Chondrocyte (in vitro differentiated cells): ENCODE data around the gene SLC35F1. TPM values are rescaled to one million over a fixed set of nuclear protein-coding genes. Genes with fewer than 3 reads are reported as not detected.
"Not testable (repeated sequence)": the region's sequence is repeated elsewhere in the genome, so short reads cannot be mapped to it uniquely, and the experiment has no call there.

Experiments
- DNase-seq: peaks from one replicate; pipeline ENCODE4 v3.0.0; 2021; ENCODE audit warnings: mixed read lengths, low spot score
- H3K27ac Mint-ChIP-seq: one replicate; pipeline ENCODE4 v1.8.0; 2021; ENCODE audit warnings: mild to moderate bottlenecking, moderate library complexity, mixed read lengths; ENCODE audit not compliant: unreplicated experiment
- H3K27me3 Mint-ChIP-seq: 2 replicates; pipeline ENCODE4 v1.8.0; 2021; ENCODE audit warnings: low read depth, mixed read lengths
- H3K36me3 Mint-ChIP-seq: 2 replicates; pipeline ENCODE4 v1.8.0; 2021; ENCODE audit warnings: low read depth, mixed read lengths
- H3K4me1 Mint-ChIP-seq: 2 replicates; pipeline ENCODE4 v1.8.0; 2021; ENCODE audit warnings: low read depth, mild to moderate bottlenecking, mixed read lengths
- H3K4me3 Mint-ChIP-seq: one replicate; pipeline ENCODE4 v1.8.0; 2021; ENCODE audit warnings: mild to moderate bottlenecking, moderate library complexity, mixed read lengths; ENCODE audit not compliant: unreplicated experiment
- H3K9me3 Mint-ChIP-seq: 2 replicates; pipeline ENCODE4 v1.8.0; 2021; ENCODE audit warnings: low read depth, mixed read lengths
- CTCF ChIP-seq: fragments of 200-600 bp; sonication (generic); IDR thresholded peaks from 2 replicates; pipeline ENCODE4 v1.5.0; 2021; ENCODE audit warnings: antibody characterized with exemption, mild to moderate bottlenecking, moderate library complexity
- long read RNA-seq: library from polyadenylated mRNA; stranded (forward); transcript quantifications from one replicate; pipeline ENCODE4 v2.0.0, GENCODE V29; 2021
- total RNA-seq: library from RNA; stranded (reverse); gene quantifications from 3 replicates; pipeline ENCODE4 v1.2.1, GENCODE V29; 2021

Gene SLC35F1
- total RNA-seq: not detected in 3 replicates
- long read RNA-seq: 0 reads

GRCh38 chr6:117906958-117907600 lies at the start of gene SLC35F1:
SLC35F1 (plus strand) TSS chr6:117907264.
- Mint-ChIP-seq H3K9me3 (no peaks in the 10 kb centered on the region), H3K4me3 (peak within 1 kb of the TSS; percentile 69), H3K4me1 (peaks cover 8% of the 10 kb centered on the region), H3K36me3 (no peaks in the 10 kb centered on the region), H3K27me3 (peaks cover 47% of the 10 kb centered on the region), H3K27ac (no peak within 1 kb of the TSS)
- peak; percentile 78 for TF ChIP-seq CTCF
- DNase-seq: peak; percentile 84

GRCh38 chr6:117858601-117859000 lies 48.5 kb upstream of the SLC35F1 start:
- not testable (repeated sequence) for H3K4me3 Mint-ChIP-seq, H3K27me3 Mint-ChIP-seq, H3K36me3 Mint-ChIP-seq, DNase-seq, H3K4me1 Mint-ChIP-seq, H3K27ac Mint-ChIP-seq
- peaks cover 12% of the 10 kb centered on the region for H3K9me3 Mint-ChIP-seq

- DNase-seq: no peak
- TF ChIP-seq CTCF: no peak
- Mint-ChIP-seq H3K4me1 (no peaks in the 10 kb centered on the region), H3K36me3 (peaks cover 2% of the 10 kb centered on the region), H3K27me3 (peaks cover 4% of the 10 kb centered on the region), H3K4me3 (no peak overlapping the region), H3K9me3 (peaks cover 2% of the 10 kb centered on the region), H3K27ac (no peak overlapping the region)
These were observed 45.5 kb upstream of the SLC35F1 start for GRCh38 chr6:117861545-117861944.

- H3K27ac Mint-ChIP-seq: no peak overlapping the region
- peaks cover 9% of the 10 kb centered on the region for H3K27me3 Mint-ChIP-seq
- H3K4me1 Mint-ChIP-seq: no peaks in the 10 kb centered on the region
These were observed 40.5 kb upstream of the SLC35F1 start for GRCh38 chr6:117866561-117866960.

GRCh38 chr6:117870486-117871242 lies 36.4 kb upstream of the SLC35F1 start:
- peaks cover 10% of the 10 kb centered on the region for H3K27me3 Mint-ChIP-seq
- no peak overlapping the region for H3K4me3 Mint-ChIP-seq
- no peaks in the 10 kb centered on the region for H3K4me1 Mint-ChIP-seq
- no peak for TF ChIP-seq CTCF
- H3K9me3 Mint-ChIP-seq: peaks cover 5% of the 10 kb centered on the region
- DNase-seq: no peak
- H3K27ac Mint-ChIP-seq: no peak overlapping the region
- peaks cover 2% of the 10 kb centered on the region for H3K36me3 Mint-ChIP-seq

More at GRCh38 chr6:117866561-117866960, 40.5 kb upstream of the SLC35F1 start:
- Mint-ChIP-seq H3K9me3 (peaks cover 2% of the 10 kb centered on the region), H3K36me3 (peaks cover 2% of the 10 kb centered on the region), H3K4me3 (no peak overlapping the region)
- TF ChIP-seq CTCF: no peak
- DNase-seq: no peak
